Loucy (cell line): ENCODE measurements around the gene ADCY4.

ENCODE experiments used
- H2AFZ ChIP-seq: fragments of 200-600 bp; sonication (generic); 2 replicates; pipeline ENCODE4 v1.6.0; 2016; ENCODE audit warnings: antibody characterized with exemption, mild to moderate bottlenecking, low read length, moderate library complexity
- H3F3A ChIP-seq: fragments of 200-600 bp; 2 replicates; pipeline ENCODE4 v1.6.0; 2016; ENCODE audit warnings: antibody characterized with exemption, low read depth, mild to moderate bottlenecking
- H3K27me3 ChIP-seq: fragments of 200-600 bp; sonication (generic); 2 replicates; pipeline ENCODE4 v1.6.1; 2014; ENCODE audit warnings: low read length, mild to moderate bottlenecking; ENCODE audit not compliant: insufficient read depth, poor library complexity, severe bottlenecking
- H3K36me3 ChIP-seq: fragments of 200-600 bp; sonication (generic); 2 replicates; pipeline ENCODE4 v1.6.1; 2016; ENCODE audit warnings: low read length; ENCODE audit not compliant: insufficient read depth
- H3K4me1 ChIP-seq: fragments of 200-600 bp; sonication (generic); 2 replicates; pipeline ENCODE4 v1.5.1; 2014; ENCODE audit warnings: low read length, mild to moderate bottlenecking; ENCODE audit not compliant: insufficient read depth, poor library complexity, severe bottlenecking
- H3K4me2 ChIP-seq: fragments of 200-600 bp; sonication (generic); 2 replicates; pipeline ENCODE4 v1.6.0; 2014; ENCODE audit warnings: antibody characterized with exemption, low read length, low read depth, mild to moderate bottlenecking; ENCODE audit not compliant: poor library complexity, severe bottlenecking
- H3K4me3 ChIP-seq: fragments of 200-600 bp; sonication (generic); 2 replicates; pipeline ENCODE4 v1.5.1; 2014; ENCODE audit warnings: low read length, mild to moderate bottlenecking, mixed read lengths; ENCODE audit not compliant: poor library complexity, severe bottlenecking
- H3K79me2 ChIP-seq: fragments of 200-600 bp; sonication (generic); 2 replicates; pipeline ENCODE4 v1.6.1; 2014; ENCODE audit warnings: low read length; ENCODE audit not compliant: insufficient read depth
- H3K9ac ChIP-seq: fragments of 200-600 bp; sonication (generic); 2 replicates; pipeline ENCODE4 v1.6.0; 2014; ENCODE audit warnings: mild to moderate bottlenecking, low read depth, low read length, moderate library complexity; ENCODE audit not compliant: poor library complexity, severe bottlenecking
- H3K9me2 ChIP-seq: fragments of 200-600 bp; sonication (generic); replicated peaks from 2 replicates; pipeline ENCODE4 v1.6.1; 2016; ENCODE audit warnings: low read depth, low read length, mixed read lengths
- H3K9me3 ChIP-seq: fragments of 200-600 bp; sonication (generic); 2 replicates; pipeline ENCODE4 v1.6.1; 2014; ENCODE audit warnings: mild to moderate bottlenecking, antibody characterized with exemption, low read length, low read depth; ENCODE audit not compliant: insufficient read depth
- H4K20me1 ChIP-seq: fragments of 200-600 bp; sonication (generic); 2 replicates; pipeline ENCODE4 v1.6.0; 2014; ENCODE audit warnings: antibody characterized with exemption, low read length, mild to moderate bottlenecking; ENCODE audit not compliant: insufficient read depth, poor library complexity, severe bottlenecking
- EZH2phosphoT487 ChIP-seq: fragments of 200-600 bp; IDR thresholded peaks from 2 replicates; pipeline ENCODE4 v1.6.1; 2018; ENCODE audit warnings: antibody characterized with exemption, mild to moderate bottlenecking, moderate library complexity, borderline replicate concordance
- TF ChIP-seq, protein P1 (sequence below): fragments of 200-600 bp; sonication (generic); conservative IDR thresholded peaks from 2 replicates; pipeline ENCODE4 v1.5.1; 2014; ENCODE audit warnings: mild to moderate bottlenecking, antibody characterized with exemption, low read length

Gene ADCY4

DNA sequence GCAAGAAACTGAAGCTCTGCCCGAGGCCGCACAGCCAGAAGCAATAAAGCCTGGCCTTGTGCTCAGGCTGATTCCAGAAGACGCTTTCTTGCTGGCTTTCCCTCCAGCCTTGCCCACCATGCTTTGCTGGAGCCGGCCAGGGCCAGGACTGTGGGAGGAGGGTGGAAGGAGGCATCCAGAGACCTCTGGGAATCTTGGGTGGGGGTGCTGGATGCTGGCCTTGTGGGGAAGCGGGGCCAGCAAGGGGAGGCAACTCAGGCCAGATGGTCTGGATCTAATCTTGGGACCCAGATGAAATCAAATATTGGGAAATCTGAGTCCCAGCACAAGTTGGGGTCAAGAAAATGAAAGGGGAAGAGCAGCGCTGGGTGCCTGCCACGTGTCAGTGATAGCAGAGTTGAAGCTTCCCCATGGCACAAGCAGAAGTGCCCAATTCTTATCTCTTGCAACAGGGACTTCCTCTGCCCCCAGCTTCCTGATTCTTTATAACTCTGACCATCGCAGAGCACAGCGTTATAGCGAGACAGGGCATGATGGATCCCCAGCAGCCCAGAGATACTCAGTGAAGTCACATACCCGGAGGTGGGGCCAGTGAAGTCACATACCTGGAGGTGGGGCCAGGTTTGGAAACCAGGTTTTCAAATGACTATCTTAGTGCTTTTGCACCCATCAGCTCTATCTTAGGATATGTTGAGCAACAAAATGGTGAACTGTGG is 57.1 kb downstream of the ADCY4 start:
- Histone ChIP-seq H3K4me1 (peaks cover 24% of the 10 kb centered on the region), H3K4me3 (no peak overlapping the region), H3K9me2 (no peaks in the 10 kb centered on the region), H3K27me3 (no peaks in the 10 kb centered on the region), H2AFZ (no peak overlapping the region), H3K9me3 (no peaks in the 10 kb centered on the region), H3F3A (no peaks in the 10 kb centered on the region), H3K79me2 (no peaks in the 10 kb centered on the region), H3K9ac (no peak overlapping the region), H4K20me1 (no peaks in the 10 kb centered on the region), H3K4me2 (peak overlapping the region; percentile 36), H3K36me3 (no peaks in the 10 kb centered on the region)
- TF ChIP-seq, protein P1, sequence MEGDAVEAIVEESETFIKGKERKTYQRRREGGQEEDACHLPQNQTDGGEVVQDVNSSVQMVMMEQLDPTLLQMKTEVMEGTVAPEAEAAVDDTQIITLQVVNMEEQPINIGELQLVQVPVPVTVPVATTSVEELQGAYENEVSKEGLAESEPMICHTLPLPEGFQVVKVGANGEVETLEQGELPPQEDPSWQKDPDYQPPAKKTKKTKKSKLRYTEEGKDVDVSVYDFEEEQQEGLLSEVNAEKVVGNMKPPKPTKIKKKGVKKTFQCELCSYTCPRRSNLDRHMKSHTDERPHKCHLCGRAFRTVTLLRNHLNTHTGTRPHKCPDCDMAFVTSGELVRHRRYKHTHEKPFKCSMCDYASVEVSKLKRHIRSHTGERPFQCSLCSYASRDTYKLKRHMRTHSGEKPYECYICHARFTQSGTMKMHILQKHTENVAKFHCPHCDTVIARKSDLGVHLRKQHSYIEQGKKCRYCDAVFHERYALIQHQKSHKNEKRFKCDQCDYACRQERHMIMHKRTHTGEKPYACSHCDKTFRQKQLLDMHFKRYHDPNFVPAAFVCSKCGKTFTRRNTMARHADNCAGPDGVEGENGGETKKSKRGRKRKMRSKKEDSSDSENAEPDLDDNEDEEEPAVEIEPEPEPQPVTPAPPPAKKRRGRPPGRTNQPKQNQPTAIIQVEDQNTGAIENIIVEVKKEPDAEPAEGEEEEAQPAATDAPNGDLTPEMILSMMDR, result no peak
- no peak for TF ChIP-seq EZH2phosphoT487

DNA sequence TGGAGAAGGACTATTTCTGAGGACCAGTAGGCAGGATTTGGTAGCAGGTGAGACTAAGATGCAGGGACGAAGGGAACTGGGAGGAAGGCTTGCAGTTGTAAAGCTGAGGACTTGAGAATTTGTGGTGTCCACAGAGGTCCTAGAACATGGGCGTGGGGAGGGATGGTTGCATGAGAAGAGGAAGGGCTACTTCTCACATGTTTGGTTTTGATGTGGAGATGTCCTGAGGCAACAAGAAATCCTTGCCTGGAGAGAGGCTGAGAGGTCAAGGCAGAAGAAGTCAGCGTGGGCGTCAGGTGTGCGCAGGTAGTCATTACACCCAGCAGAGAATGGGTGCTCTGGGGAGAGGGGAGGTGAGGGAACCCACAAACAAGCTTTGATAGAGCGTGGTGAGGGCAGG is 57.8 kb downstream of the ADCY4 start:
- H3K4me2 ChIP-seq, result no peak overlapping the region
- TF ChIP-seq, protein P1, result no peak
- no peak for TF ChIP-seq EZH2phosphoT487
- H3K9me3 ChIP-seq, result no peaks in the 10 kb centered on the region
- no peak overlapping the region for H3K9ac ChIP-seq
- no peaks in the 10 kb centered on the region for H3K27me3 ChIP-seq
- H3F3A ChIP-seq, result no peaks in the 10 kb centered on the region
- peaks cover 26% of the 10 kb centered on the region for H3K4me1 ChIP-seq
- H2AFZ ChIP-seq, result no peak overlapping the region
- H3K36me3 ChIP-seq, result no peaks in the 10 kb centered on the region
- H3K4me3 ChIP-seq, result no peak overlapping the region
- H4K20me1 ChIP-seq, result no peaks in the 10 kb centered on the region
- H3K79me2 ChIP-seq, result peaks cover 5% of the 10 kb centered on the region; the same call in 1 of the 2 replicates
- H3K9me2 ChIP-seq, result no peaks in the 10 kb centered on the region

DNA sequence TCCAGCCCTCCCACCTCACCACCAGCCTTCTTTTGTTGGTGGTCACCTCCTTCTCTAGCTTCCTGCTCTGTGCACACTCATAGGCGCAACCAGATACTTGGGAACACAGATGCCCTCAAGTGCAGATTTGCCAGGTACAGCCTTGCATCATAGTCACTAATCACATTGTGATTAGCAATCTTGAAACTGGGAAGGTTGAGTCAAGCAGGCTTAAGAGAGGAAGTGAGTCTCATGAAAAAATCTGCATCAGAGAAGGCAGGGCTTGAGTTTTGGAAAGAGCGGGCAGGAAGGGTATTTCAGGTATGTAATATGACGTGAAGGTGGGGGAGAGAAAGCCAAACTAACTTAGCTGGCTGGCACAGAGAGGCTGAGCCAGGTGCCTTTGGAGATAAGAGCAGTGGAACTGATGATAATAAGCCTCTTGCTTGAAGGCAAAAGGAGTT is 60.7 kb downstream of the ADCY4 start:
- H3K79me2 ChIP-seq, result peaks cover 14% of the 10 kb centered on the region; the same call in 1 of the 2 replicates
- H3F3A ChIP-seq, result no peaks in the 10 kb centered on the region
- H3K9ac ChIP-seq, result no peak overlapping the region
- TF ChIP-seq EZH2phosphoT487, result no peak
- TF ChIP-seq, protein P1, result no peak
- H2AFZ ChIP-seq, result no peak overlapping the region
- H3K27me3 ChIP-seq, result no peaks in the 10 kb centered on the region
- no peak overlapping the region for H3K4me2 ChIP-seq
- H3K4me3 ChIP-seq, result no peak overlapping the region
- no peaks in the 10 kb centered on the region for H4K20me1 ChIP-seq
- peaks cover 35% of the 10 kb centered on the region for H3K4me1 ChIP-seq
- H3K9me2 ChIP-seq, result no peaks in the 10 kb centered on the region
- no peaks in the 10 kb centered on the region for H3K36me3 ChIP-seq
- H3K9me3 ChIP-seq, result no peaks in the 10 kb centered on the region
